ENCODE data around the gene PEX16.

The PEX16 gene

GRCh38 chr11:45895553-45896259, 22.0 kb downstream of the PEX16 start:
- DNase-seq = no peak

GRCh38 chr11:45894555-45895247, 23.0 kb downstream of the PEX16 start:
- no peak for DNase-seq

GRCh38 chr11:45892856-45893255, 24.8 kb downstream of the PEX16 start:
- DNase-seq = no peak

- no peak for DNase-seq
Measured at GRCh38 chr11:45890886-45891550, 26.7 kb downstream of the PEX16 start.

GRCh38 chr11:45889966-45890365, 27.7 kb downstream of the PEX16 start:
- DNase-seq = no peak

- DNase-seq = no peak
Measured at GRCh38 chr11:45889555-45889954, 28.1 kb downstream of the PEX16 start.

- no peak for DNase-seq
Measured at GRCh38 chr11:45887587-45887986, 30.1 kb downstream of the PEX16 start.

GRCh38 chr11:45886816-45887520, 30.7 kb downstream of the PEX16 start:
- DNase-seq = no peak

- DNase-seq = no peak
Measured at GRCh38 chr11:45885921-45886721, 31.6 kb downstream of the PEX16 start.

- DNase-seq = peak; percentile 47
Measured at GRCh38 chr11:45885274-45885920, 32.3 kb downstream of the PEX16 start, which contains the start of gene MAPK8IP1. TSS of gene MAPK8IP1 (plus strand) at chr11:45885651. CDS start at chr11:45885821, 170 bp downstream.

GRCh38 chr11:45884596-45885185, 33.0 kb downstream of the PEX16 start:
- DNase-seq = no peak

GRCh38 chr11:45881708-45882368, 35.8 kb downstream of the PEX16 start:
- no peak for DNase-seq

- DNase-seq = no peak
Measured at GRCh38 chr11:45880772-45881570, 36.7 kb downstream of the PEX16 start.

GRCh38 chr11:45879803-45880686, 37.6 kb downstream of the PEX16 start:
- no peak for DNase-seq

GRCh38 chr11:45877845-45878244, 39.8 kb downstream of the PEX16 start:
- no peak for DNase-seq

- DNase-seq = no peak
Measured at GRCh38 chr11:45877221-45877620, 40.5 kb downstream of the PEX16 start.

GRCh38 chr11:45876401-45876800, 41.3 kb downstream of the PEX16 start:
- no peak for DNase-seq

- DNase-seq = peak; percentile 60
Measured at GRCh38 chr11:45872651-45873356, 44.9 kb downstream of the PEX16 start.

All from suppressor macrophage treated with lipopolysaccharide for 4 hours (primary cell).